Astrocyte (in vitro differentiated cells and primary cell): ENCODE results near the gene OR51B2.

Experiments
- EZH2 ChIP-seq: IDR thresholded peaks from 2 replicates; pipeline ENCODE4 v1.6.1; 2012; ENCODE audit warnings: mild to moderate bottlenecking, low read length, inconsistent platforms; ENCODE audit not compliant: insufficient read depth
- TF ChIP-seq, protein P1 (sequence below): IDR thresholded peaks from 2 replicates; pipeline ENCODE4 v1.5.1; 2011; ENCODE audit warnings: low read depth, mild to moderate bottlenecking, inconsistent platforms, low read length, moderate library complexity; ENCODE audit not compliant: insufficient read depth

DNA sequence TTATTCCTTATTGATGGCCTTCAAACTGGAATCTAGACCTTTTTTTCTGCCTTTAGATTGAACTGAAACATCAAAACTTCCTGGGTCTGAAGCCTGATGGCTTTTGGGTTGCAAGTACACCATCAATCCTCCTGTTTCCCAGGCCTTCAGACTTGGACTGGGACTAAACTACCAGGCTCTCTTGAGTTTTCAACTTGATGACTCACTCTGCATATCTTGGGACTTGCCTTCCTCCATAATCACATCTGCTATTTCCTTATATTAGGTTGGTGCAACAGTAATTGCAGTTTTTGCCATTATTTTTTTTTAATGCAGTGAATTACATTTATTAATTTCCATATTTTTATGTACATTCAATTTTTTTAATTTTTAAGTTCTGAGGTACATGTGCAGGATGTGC lies 12.2 kb upstream of the OR51B2 start:
- TF ChIP-seq, protein P1, sequence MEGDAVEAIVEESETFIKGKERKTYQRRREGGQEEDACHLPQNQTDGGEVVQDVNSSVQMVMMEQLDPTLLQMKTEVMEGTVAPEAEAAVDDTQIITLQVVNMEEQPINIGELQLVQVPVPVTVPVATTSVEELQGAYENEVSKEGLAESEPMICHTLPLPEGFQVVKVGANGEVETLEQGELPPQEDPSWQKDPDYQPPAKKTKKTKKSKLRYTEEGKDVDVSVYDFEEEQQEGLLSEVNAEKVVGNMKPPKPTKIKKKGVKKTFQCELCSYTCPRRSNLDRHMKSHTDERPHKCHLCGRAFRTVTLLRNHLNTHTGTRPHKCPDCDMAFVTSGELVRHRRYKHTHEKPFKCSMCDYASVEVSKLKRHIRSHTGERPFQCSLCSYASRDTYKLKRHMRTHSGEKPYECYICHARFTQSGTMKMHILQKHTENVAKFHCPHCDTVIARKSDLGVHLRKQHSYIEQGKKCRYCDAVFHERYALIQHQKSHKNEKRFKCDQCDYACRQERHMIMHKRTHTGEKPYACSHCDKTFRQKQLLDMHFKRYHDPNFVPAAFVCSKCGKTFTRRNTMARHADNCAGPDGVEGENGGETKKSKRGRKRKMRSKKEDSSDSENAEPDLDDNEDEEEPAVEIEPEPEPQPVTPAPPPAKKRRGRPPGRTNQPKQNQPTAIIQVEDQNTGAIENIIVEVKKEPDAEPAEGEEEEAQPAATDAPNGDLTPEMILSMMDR: no peak
- no peak for TF ChIP-seq EZH2
